Heart right ventricle (tissue), 16 donors: ENCODE data around the gene GASK1A. TPM values are rescaled to one million over a fixed set of nuclear protein-coding genes. Genes with fewer than 3 reads are reported as not detected.

Experiments used
- ATAC-seq, 8 donors: fragments of 200-7000 bp; cut with Tn5 transposase; one replicate each; pipeline ENCODE4 v1.9.1; 2020; ENCODE audit warnings: mild to moderate bottlenecking in 8 of 8, moderate library complexity in 8 of 8, moderate number of reproducible peaks in 1 of 8
- DNase-seq, 2 donors: peaks; one replicate each; pipeline ENCODE4 v3.0.0-alpha.2; 2020
- H3K27ac ChIP-seq, 10 donors: fragments of 200-600 bp; sonication (generic) in 2 of 10; one replicate each; pipeline versions ENCODE4 v1.5.0 to v1.8.0; 2020 to 2022; ENCODE audit warnings: mild to moderate bottlenecking in 3 of 10
- H3K27me3 ChIP-seq, 7 donors: fragments of 200-600 bp; one replicate each; pipeline ENCODE4 v1.8.0; 2021 to 2022; ENCODE audit warnings: mild to moderate bottlenecking in 2 of 7
- H3K36me3 ChIP-seq, 9 donors: fragments of 200-600 bp; sonication (generic) in 1 of 9; one replicate each; pipeline versions ENCODE4 v1.5.0 to v1.8.0; 2020 to 2022; ENCODE audit warnings: mild to moderate bottlenecking in 2 of 9
- H3K4me1 ChIP-seq, 9 donors: fragments of 200-600 bp; sonication (generic) in 1 of 9; one replicate each; pipeline versions ENCODE4 v1.5.0 to v1.8.0; 2020 to 2022; ENCODE audit warnings: mild to moderate bottlenecking in 4 of 9
- H3K4me3 ChIP-seq, 10 donors: fragments of 200-600 bp; sonication (generic) in 2 of 10; one replicate each; pipeline versions ENCODE4 v1.5.0 to v1.8.0; 2020 to 2022; ENCODE audit warnings: mild to moderate bottlenecking in 7 of 10, moderate library complexity in 2 of 10
- H3K9me3 ChIP-seq, 11 donors: fragments of 200-600 bp in 10 of 11; sonication (generic) in 2 of 11; one replicate each; pipeline versions ENCODE4 v1.5.0 to v1.8.0; 2013 to 2022; ENCODE audit warnings: mild to moderate bottlenecking in 2 of 11, control low read depth in 1 of 11, moderate library complexity in 1 of 11
- whole genome bisulfite sequencing, 2 donors: extraction: QIAGEN DNeasy Blood & Tissue Kit; methylation state at CpG; one replicate each; pipeline ENCODE4 v1.1.7; 2013; ENCODE audit warnings: inconsistent platforms in 1 of 2; 5-methylcytosine and 5-hydroxymethylcytosine counted together
- intact Hi-C, 10 donors: fragments of 100-400 bp; cut with DNase I; formaldehyde crosslinking; loops; one replicate each; pipeline versions ENCODE4 v1.11.1 to v1.14.2; 2022
- polyA plus RNA-seq, 2 donors: library from polyadenylated mRNA; stranded (reverse); fragments of 200-250 nt; gene quantifications; one replicate each; pipeline ENCODE4 v1.2.3, GENCODE V29; 2013
- total RNA-seq, 10 donors: library from RNA; stranded (reverse); fragmentation: NEBNext Ultra II Directional in 3 of 10; extraction: Animal tissue kit (Norgen Biotek cat#: 25700) in 3 of 10; gene quantifications; one replicate each; pipeline versions ENCODE4 v1.2.1 to v1.2.4, GENCODE V29; 2021 to 2023
- TF ChIP-seq, protein P1 (sequence below), 9 donors: fragments of 200-600 bp; sonication (generic) in 2 of 9; IDR thresholded peaks; one replicate each; pipeline versions ENCODE4 v1.5.0 to v1.8.0; 2021 to 2022; ENCODE audit warnings: antibody characterized with exemption in 9 of 9, mild to moderate bottlenecking in 5 of 9, moderate library complexity in 1 of 9
- donor health status: Arrhythmogenic right ventricular cardiomyopathy.
- donor health status: ischemic (EF 13 %, LVEDD 7.1; RV severe dilation, severe dysfunction).
- donor health status: healthy with polysubstance abuse.
- donor health status: DM: no; HTN: yes; CAD: no.
- donor health status: DM: no; HTN: no; CAD: no.
- donor health status: ischemic (EF 25% LVEDD 6.9; RV normal size, moderate dysfunction).
- donor health status: ischemic (EF 25% LVEDD 5.7; RV mildly dilated, moderate dysfunction).
- donor health status: healthy.
- donor health status: DM: yes; HTN: yes; CAD: no.
- donor health status: Ischemic cardiomyopathy.
- donor health status: ischemic (EF 35%, LVEDD 5.7; RV mildly dilated, moderate dysfunction).
- donor health status: nonischemic (EF 11% LVEDD 7.7; RV severe dilation, severe dysfunction).
- donor health status: DM: yes; HTN: yes; CAD: no.
- donor health status: PGD.
- donor health status: ischemic (EF 29% LVEDD 5.4; RV normal size, mild dysfunction).
- donor health status: nonischemic (EF 23%, LVEDD 6.1; RV moderate dilation, normal function).

Gene GASK1A
- total and polyA plus RNA-seq, 12 donors, result 0.28 to 1.5 (median 0.58) TPM

DNA sequence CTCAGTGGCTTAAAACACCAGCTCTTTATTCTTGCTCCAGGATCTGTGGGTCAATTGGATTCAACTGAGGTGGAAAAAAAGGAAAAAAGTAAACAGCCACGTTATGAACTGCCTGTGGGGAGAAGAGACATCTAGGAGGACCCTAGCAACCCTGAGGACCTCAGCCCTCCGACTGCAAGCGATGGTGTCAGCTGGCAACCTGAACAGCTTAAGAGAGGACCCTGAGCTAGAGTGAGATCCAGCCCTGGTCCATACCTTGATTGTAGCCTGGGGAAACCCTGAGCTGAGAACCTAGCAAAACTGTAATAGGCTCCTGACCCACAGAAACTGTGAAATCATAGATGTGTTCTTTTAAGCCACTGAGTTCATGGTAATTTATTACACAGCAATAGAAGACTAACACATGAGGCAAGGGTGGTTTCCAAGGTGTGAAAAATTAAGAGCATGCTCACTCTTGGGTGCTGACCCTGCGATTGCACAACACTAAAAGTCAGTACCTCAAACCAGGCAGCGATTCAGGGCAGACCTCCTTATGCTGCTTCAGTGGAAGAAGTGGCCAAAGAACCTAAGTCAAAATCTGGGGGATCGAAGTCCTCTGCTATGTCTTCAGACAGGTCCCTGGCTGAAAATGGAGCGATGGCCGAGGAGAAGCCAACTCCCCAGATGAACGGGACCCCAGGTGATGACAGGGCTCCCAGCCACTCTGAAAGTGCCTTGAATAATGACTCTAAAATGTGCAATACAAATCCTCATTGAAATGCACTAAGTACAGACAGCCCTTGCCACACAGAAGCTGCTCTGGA, 57.7 kb downstream of the GASK1A start:
- no peak overlapping the region for H3K4me3 ChIP-seq
- peaks cover 0 to 1% (median 0%) of the 10 kb centered on the region in 9 donors for H3K4me1 ChIP-seq
- WGBS, 2 donors, result 77 to 85% methylated on average over 9 of the region's 9 CpGs
- no peak for ATAC-seq
- H3K36me3 ChIP-seq, result no peaks in the 10 kb centered on the region
- intact Hi-C loops, result no loop called here
- no peak overlapping the region for H3K27ac ChIP-seq
- no peaks in the 10 kb centered on the region for H3K9me3 ChIP-seq
- no peak for DNase-seq
- TF ChIP-seq, protein P1, sequence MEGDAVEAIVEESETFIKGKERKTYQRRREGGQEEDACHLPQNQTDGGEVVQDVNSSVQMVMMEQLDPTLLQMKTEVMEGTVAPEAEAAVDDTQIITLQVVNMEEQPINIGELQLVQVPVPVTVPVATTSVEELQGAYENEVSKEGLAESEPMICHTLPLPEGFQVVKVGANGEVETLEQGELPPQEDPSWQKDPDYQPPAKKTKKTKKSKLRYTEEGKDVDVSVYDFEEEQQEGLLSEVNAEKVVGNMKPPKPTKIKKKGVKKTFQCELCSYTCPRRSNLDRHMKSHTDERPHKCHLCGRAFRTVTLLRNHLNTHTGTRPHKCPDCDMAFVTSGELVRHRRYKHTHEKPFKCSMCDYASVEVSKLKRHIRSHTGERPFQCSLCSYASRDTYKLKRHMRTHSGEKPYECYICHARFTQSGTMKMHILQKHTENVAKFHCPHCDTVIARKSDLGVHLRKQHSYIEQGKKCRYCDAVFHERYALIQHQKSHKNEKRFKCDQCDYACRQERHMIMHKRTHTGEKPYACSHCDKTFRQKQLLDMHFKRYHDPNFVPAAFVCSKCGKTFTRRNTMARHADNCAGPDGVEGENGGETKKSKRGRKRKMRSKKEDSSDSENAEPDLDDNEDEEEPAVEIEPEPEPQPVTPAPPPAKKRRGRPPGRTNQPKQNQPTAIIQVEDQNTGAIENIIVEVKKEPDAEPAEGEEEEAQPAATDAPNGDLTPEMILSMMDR (IDR thresholded peaks at IDR 0.05), result no peak
- H3K27me3 ChIP-seq, result peaks cover 0 to 3% (median 0%) of the 10 kb centered on the region in 7 donors

DNA sequence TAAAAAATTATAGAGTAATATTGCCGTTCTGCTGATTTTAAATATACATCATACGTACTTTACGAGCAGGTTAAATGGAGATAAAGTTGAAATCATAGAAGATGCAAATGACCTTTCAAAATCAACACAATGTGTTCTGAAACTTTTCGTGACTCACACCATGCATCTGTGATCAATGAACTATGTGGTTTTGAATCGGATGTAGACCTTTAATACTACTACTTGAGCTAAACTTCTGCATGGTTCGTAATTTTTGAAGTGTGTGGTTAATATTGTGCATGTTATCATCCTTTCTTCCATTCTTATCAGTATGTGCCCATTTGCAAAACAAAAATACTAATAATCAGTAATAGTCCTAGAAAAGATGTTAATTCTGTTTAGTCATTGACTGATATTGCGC, 58.9 kb downstream of the GASK1A start:
- H3K36me3 ChIP-seq, result no peaks in the 10 kb centered on the region
- intact Hi-C loops, result no loop called here
- DNase-seq (no peak), ATAC-seq (no peak)
- peaks cover 0 to 3% (median 0%) of the 10 kb centered on the region in 7 donors for H3K27me3 ChIP-seq
- no peak overlapping the region for H3K4me3 ChIP-seq
- peaks cover 0 to 1% (median 0%) of the 10 kb centered on the region in 11 donors for H3K9me3 ChIP-seq
- H3K4me1 ChIP-seq, result no peaks in the 10 kb centered on the region
- H3K27ac ChIP-seq, result no peak overlapping the region
- TF ChIP-seq, protein P1 (IDR thresholded peaks at IDR 0.05), result no peak
- WGBS, 2 donors, result 90 to 93% methylated on average over 7 of the region's 7 CpGs

DNA sequence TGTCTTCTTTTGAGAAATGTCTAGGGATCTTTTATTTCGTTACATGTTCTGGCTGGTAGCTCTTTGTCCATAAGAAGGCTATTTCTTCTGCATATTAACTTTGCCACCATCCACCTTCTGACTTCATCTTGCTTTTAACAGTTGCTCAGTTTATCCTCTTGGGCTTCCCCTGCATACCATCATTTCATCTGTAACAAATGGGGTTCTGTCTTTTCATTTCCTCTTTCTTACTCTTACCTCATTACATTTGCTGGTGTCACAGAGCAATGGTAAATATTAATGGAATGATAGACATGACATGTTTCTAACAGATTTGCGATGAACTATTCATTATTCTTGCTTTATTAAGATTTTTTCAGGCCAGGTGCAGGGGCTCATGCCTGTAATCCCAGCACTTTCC, 62.4 kb downstream of the GASK1A start:
- TF ChIP-seq, protein P1 (IDR thresholded peaks at IDR 0.05), result no peak
- peaks cover 0 to 32% (median 11%) of the 10 kb centered on the region in 11 donors for H3K9me3 ChIP-seq

DNA sequence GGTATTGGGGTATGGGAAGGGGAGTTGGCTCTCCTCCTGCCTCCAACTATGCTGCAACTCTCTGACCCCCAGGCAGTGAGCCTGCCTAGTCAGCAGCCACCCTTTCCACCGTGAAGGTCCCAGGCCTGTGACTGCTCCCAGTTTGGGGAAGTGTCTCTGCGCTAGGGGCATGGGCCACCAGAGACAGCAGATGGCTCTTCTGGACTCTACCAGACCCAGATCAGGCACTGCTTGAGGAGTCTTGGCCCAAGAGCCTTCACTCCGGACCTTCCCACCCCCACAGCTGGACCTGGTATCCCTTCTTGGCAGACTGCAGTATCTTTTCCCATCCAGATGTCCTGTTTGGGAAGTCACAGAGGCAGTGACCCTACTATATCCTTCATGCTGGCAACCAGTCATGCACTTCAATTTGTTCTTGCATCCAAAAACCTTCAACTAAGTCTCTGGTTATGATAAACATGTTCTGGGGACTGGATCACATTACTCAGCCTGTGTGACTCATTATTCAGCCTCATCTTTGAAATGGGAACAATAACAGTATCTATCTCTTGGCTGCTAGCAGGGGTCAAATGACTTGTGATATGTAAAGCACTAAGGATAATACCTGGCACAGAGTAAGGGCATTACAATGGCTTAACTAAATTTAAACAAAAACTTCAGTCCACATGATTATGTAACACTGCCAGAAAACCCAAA, 64.1 kb downstream of the GASK1A start:
- ATAC-seq (peak in 4 of 8 donors; percentile 33 to 51 (median 38)), DNase-seq (no peak)
- H3K4me3 ChIP-seq, result no peak overlapping the region
- H3K36me3 ChIP-seq, result no peaks in the 10 kb centered on the region
- TF ChIP-seq, protein P1 (IDR thresholded peaks at IDR 0.05), result no peak
- no peaks in the 10 kb centered on the region for H3K4me1 ChIP-seq
- 73 to 75% methylated on average over 3 of the region's 3 CpGs for WGBS, 2 donors
- H3K27ac ChIP-seq, result no peak overlapping the region
- H3K9me3 ChIP-seq, result peaks cover 0 to 35% (median 11%) of the 10 kb centered on the region in 11 donors
- intact Hi-C loops, result no loop called here
- H3K27me3 ChIP-seq, result no peaks in the 10 kb centered on the region

More for the DNA sequence above, 62.4 kb downstream of the GASK1A start:
- DNase-seq, result no peak
- intact Hi-C loops, result no loop called here
- Histone ChIP-seq H3K36me3 (no peaks in the 10 kb centered on the region), H3K4me3 (no peak overlapping the region), H3K27ac (no peak overlapping the region), H3K27me3 (no peaks in the 10 kb centered on the region), H3K4me1 (no peaks in the 10 kb centered on the region)
- ATAC-seq, result no peak
- WGBS, 2 donors, result 91 to 97% methylated on average over 2 of the region's 2 CpGs
